Gastrocnemius medialis (tissue), 4 donors: Measurements from ENCODE around the gene ECE1. TPM values are rescaled to one million over a fixed set of nuclear protein-coding genes. Genes with fewer than 3 reads are reported as not detected.
"Not testable (repeated sequence)": the region's sequence is repeated elsewhere in the genome, so short reads cannot be mapped to it uniquely, and the experiment has no call there.

Experiments used
- ATAC-seq, 2 donors: fragments of 150-250 bp; one replicate each; pipeline ENCODE4 v1.9.1; 2016
- DNase-seq, 2 donors: peaks; one replicate each; pipeline ENCODE4 v3.0.0-alpha.2; 2019
- H3K27ac ChIP-seq, 4 donors: fragments of 200-600 bp; sonication (generic); 1 replicate in 1 of 4; 2 replicates in 3 of 4; pipeline ENCODE4 v1.5.1; 2016 to 2018; ENCODE audit warnings: mild to moderate bottlenecking in 2 of 4, moderate library complexity in 1 of 4
- H3K27me3 ChIP-seq, 3 donors: fragments of 200-600 bp; sonication (generic) in 2 of 3; 1 replicate in 1 of 3; 2 replicates in 2 of 3; pipeline versions ENCODE4 v1.5.1 to v1.6.0; 2016 to 2019; ENCODE audit warnings: mild to moderate bottlenecking in 1 of 3, moderate library complexity in 1 of 3
- H3K36me3 ChIP-seq, 2 donors: fragments of 200-600 bp; sonication (generic) in 1 of 2; one replicate each; pipeline ENCODE4 v1.5.1; 2017 to 2018
- H3K4me1 ChIP-seq, 2 donors: fragments of 200-600 bp; sonication (generic) in 1 of 2; one replicate each; pipeline ENCODE4 v1.5.1; 2016 to 2017; ENCODE audit warnings: mild to moderate bottlenecking in 2 of 2
- H3K4me3 ChIP-seq, 4 donors: fragments of 200-600 bp; sonication (generic) in 3 of 4; 1 replicate in 1 of 4; 2 replicates in 3 of 4; pipeline ENCODE4 v1.5.1; 2016 to 2019; ENCODE audit warnings: mild to moderate bottlenecking in 2 of 4
- H3K9me3 ChIP-seq, 3 donors: fragments of 200-600 bp; sonication (generic) in 2 of 3; 1 replicate in 1 of 3; 2 replicates in 2 of 3; pipeline ENCODE4 v1.5.1; 2016 to 2019
- CTCF ChIP-seq, 5 experiments: fragments of 450-650 bp in 3 of 5; fragments of 200-600 bp in 2 of 5; sonication (generic) in 2 of 5; IDR thresholded peaks in 4 of 5; conservative IDR thresholded peaks in 1 of 5; 1 replicate in 4 of 5; 2 replicates in 1 of 5; pipeline ENCODE4 v1.5.1; 2016 to 2019; ENCODE audit warnings: antibody characterized with exemption in 5 of 5, mild to moderate bottlenecking in 3 of 5, moderate library complexity in 3 of 5
- POLR2A ChIP-seq, 2 donors: fragments of 450-650 bp; IDR thresholded peaks; one replicate each; pipeline ENCODE4 v1.6.1; 2017; ENCODE audit warnings: antibody characterized with exemption in 2 of 2, mild to moderate bottlenecking in 2 of 2, moderate library complexity in 2 of 2
- in situ Hi-C, 4 donors: fragments of 200-750 bp; cut with MboI; loops; one replicate each; pipeline versions ENCODE4 v1.15.0 to v1.8.0; 2017; ENCODE audit warnings: low sequenced_read_pairs in 4 of 4
- intact Hi-C: fragments of 100-400 bp; cut with DNase I; formaldehyde crosslinking; loops from one replicate; pipeline ENCODE4 v1.15.1; 2023; ENCODE audit warnings: low total_unique reads
- total RNA-seq, 4 donors: library from RNA; depleted of rRNA; stranded (reverse); fragments of >200 nt; gene quantifications; one replicate each; pipeline versions ENCODE4 v1.1.0 to v1.2.3, GENCODE V29; 2016

ECE1 gene
- total RNA-seq, 4 donors from 2014 or later = 17.1 to 39.9 (median 26.7) TPM

- Histone ChIP-seq H3K36me3 (no peaks in the 10 kb centered on the region), H3K4me1 (no peaks in the 10 kb centered on the region), H3K9me3 (no peaks in the 10 kb centered on the region), H3K4me3 (no peak overlapping the region), H3K27me3 (no peaks in the 10 kb centered on the region), H3K27ac (no peak overlapping the region)
- intact Hi-C loops (no loop called here), in situ Hi-C loops (loop anchor here (10.0 to 25.0 kb wide), 3 partner anchors 197 to 322 kb away; no protein-coding TSS in a partner anchor)
- TF ChIP-seq POLR2A (IDR thresholded peaks at IDR 0.05) (no peak), CTCF (IDR thresholded peaks at IDR 0.05 in 4 of 5, conservative IDR thresholded peaks at IDR 0.05 in 1 of 5) (no peak)
- DNase-seq (no peak), ATAC-seq (no peak)
Measured at GRCh38 chr1:21184276-21184675, 106.0 kb downstream of the ECE1 start.

GRCh38 chr1:21182181-21182731 lies 108.0 kb downstream of the ECE1 start:
- intact Hi-C loops (no loop called here), in situ Hi-C loops (loop anchor here (10.0 to 25.0 kb wide), 3 partner anchors 195 to 320 kb away; no protein-coding TSS in a partner anchor)
- H3K27ac ChIP-seq = no peak overlapping the region
- H3K9me3 ChIP-seq = no peaks in the 10 kb centered on the region
- no peaks in the 10 kb centered on the region for H3K27me3 ChIP-seq
- DNase-seq (no peak), ATAC-seq (no peak)
- H3K36me3 ChIP-seq = no peaks in the 10 kb centered on the region
- H3K4me3 ChIP-seq = no peak overlapping the region
- H3K4me1 ChIP-seq = peaks cover 0 to 1% of the 10 kb centered on the region in 2 donors
- TF ChIP-seq CTCF (IDR thresholded peaks at IDR 0.05 in 4 of 5, conservative IDR thresholded peaks at IDR 0.05 in 1 of 5) (no peak), POLR2A (IDR thresholded peaks at IDR 0.05) (no peak)

- H3K36me3 ChIP-seq, DNase-seq, H3K27me3 ChIP-seq, H3K9me3 ChIP-seq, ATAC-seq, H3K4me3 ChIP-seq, H3K27ac ChIP-seq: not testable (repeated sequence)
- in situ Hi-C loops = loop anchor here in 3 of 4 donors (5.0 to 25.0 kb wide), 3 partner anchors 191 to 316 kb away; no protein-coding TSS in a partner anchor
- intact Hi-C loops = loop anchor here (5.0 kb wide), 1 partner anchor 186 kb away; no protein-coding TSS in a partner anchor
- peaks cover 17 to 18% of the 10 kb centered on the region in 2 donors for H3K4me1 ChIP-seq
Measured at GRCh38 chr1:21178271-21178670, 112.0 kb downstream of the ECE1 start.

- Histone ChIP-seq H3K9me3 (no peaks in the 10 kb centered on the region), H3K4me3 (peak within 1 kb of the TSS; percentile 65 to 99 (median 94)), H3K27ac (peak within 1 kb of the TSS; percentile 91 to 97 (median 94)), H3K27me3 (no peaks in the 10 kb centered on the region), H3K36me3 (peaks cover 0 to 5% of the 10 kb centered on the region in 2 donors), H3K4me1 (peaks cover 22 to 23% of the 10 kb centered on the region in 2 donors)
- in situ Hi-C loops = loop anchor here in 3 of 4 donors (5.0 to 25.0 kb wide), 3 partner anchors 190 to 315 kb away; no protein-coding TSS in a partner anchor
- peak; percentile 75 for TF ChIP-seq POLR2A (IDR thresholded peaks at IDR 0.05)
- no peak for TF ChIP-seq CTCF (IDR thresholded peaks at IDR 0.05 in 4 of 5, conservative IDR thresholded peaks at IDR 0.05 in 1 of 5)
- ATAC-seq = peak; percentile 90
- intact Hi-C loops = loop anchor here (5.0 kb wide), 1 partner anchor 185 kb away; no protein-coding TSS in a partner anchor
- DNase-seq = peak; percentile 97
Measured at GRCh38 chr1:21176586-21177555, 113.4 kb downstream of the ECE1 start, which contains the start of gene EIF4G3. EIF4G3 (minus strand) TSS chr1:21176897; CDS start chr1:21002742, 174,155 bp downstream.
